NCI-H748 treated with DMSO at 0.1 percent for 48 hours (cell line): ENCODE measurements around the gene FAM89B.

Experiments
- DNase-seq: peaks from one replicate; lab custom pipeline; 2025; lab: John Stamatoyannopoulos, UW

FAM89B gene

GRCh38 chr11:65538915-65539743 is 33.2 kb upstream of the FAM89B start:
- DNase-seq: peak; percentile 12

GRCh38 chr11:65539744-65540289 is 32.5 kb upstream of the FAM89B start:
- DNase-seq: peak; percentile 58

GRCh38 chr11:65540290-65541092 is 31.8 kb upstream of the FAM89B start:
- DNase-seq: peak; percentile 85

- no peak for DNase-seq
These were observed 31.0 kb upstream of the FAM89B start for GRCh38 chr11:65541093-65541982.

- DNase-seq: no peak
These were observed 29.5 kb upstream of the FAM89B start for GRCh38 chr11:65542738-65543390.

- no peak for DNase-seq
These were observed 26.5 kb upstream of the FAM89B start for GRCh38 chr11:65545853-65546216.

GRCh38 chr11:65546217-65546958 is 25.9 kb upstream of the FAM89B start:
- peak; percentile 79 for DNase-seq

GRCh38 chr11:65547446-65548125 is 24.8 kb upstream of the FAM89B start:
- no peak for DNase-seq

- no peak for DNase-seq
These were observed 23.9 kb upstream of the FAM89B start for GRCh38 chr11:65548395-65548794.

GRCh38 chr11:65549096-65549495 is 23.2 kb upstream of the FAM89B start:
- no peak for DNase-seq

GRCh38 chr11:65551572-65552387 is 20.6 kb upstream of the FAM89B start:
- peak; percentile 40 for DNase-seq

- DNase-seq: no peak
These were observed 19.9 kb upstream of the FAM89B start for GRCh38 chr11:65552388-65552951.

- no peak for DNase-seq
These were observed 18.9 kb upstream of the FAM89B start for GRCh38 chr11:65553301-65554001.

GRCh38 chr11:65554057-65554818 is 18.1 kb upstream of the FAM89B start:
- no peak for DNase-seq

- no peak for DNase-seq
These were observed 17.4 kb upstream of the FAM89B start for GRCh38 chr11:65554842-65555430.

- DNase-seq: no peak
These were observed 16.6 kb upstream of the FAM89B start for GRCh38 chr11:65555693-65556231.
